ENCODE results near the gene OR10T2.
"Not testable (repeated sequence)": the region's sequence is repeated elsewhere in the genome, so short reads cannot be mapped to it uniquely, and the experiment has no call there.

OR10T2 gene, protein sequence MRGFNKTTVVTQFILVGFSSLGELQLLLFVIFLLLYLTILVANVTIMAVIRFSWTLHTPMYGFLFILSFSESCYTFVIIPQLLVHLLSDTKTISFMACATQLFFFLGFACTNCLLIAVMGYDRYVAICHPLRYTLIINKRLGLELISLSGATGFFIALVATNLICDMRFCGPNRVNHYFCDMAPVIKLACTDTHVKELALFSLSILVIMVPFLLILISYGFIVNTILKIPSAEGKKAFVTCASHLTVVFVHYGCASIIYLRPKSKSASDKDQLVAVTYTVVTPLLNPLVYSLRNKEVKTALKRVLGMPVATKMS

DNA sequence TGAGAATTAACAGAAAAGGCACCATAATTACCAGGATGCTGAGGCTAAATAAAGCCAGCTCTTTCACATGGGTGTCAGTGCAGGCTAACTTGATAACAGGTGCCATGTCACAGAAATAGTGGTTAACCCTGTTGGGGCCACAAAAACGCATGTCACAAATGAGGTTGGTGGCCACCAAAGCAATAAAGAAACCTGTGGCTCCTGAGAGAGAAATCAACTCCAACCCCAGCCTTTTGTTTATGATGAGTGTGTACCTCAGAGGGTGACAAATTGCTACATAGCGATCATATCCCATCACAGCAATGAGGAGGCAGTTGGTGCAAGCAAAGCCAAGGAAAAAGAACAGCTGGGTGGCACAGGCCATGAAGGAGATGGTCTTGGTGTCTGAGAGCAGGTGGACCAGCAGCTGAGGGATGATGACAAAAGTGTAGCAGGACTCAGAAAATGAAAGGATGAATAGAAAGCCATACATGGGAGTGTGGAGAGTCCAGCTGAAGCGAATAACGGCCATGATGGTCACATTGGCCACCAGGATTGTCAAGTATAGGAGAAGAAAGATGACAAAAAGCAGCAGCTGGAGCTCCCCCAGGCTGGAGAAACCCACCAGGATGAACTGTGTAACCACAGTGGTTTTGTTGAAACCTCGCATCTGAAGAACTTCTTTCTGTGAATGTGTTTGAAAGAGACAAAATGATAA is at the start of gene OR10T2:
OR10T2 (minus strand) TSS at position 649 of the 697 bp plus-strand sequence; CDS start at position 649, 0 bp downstream.
- TF ChIP-seq, protein P1, sequence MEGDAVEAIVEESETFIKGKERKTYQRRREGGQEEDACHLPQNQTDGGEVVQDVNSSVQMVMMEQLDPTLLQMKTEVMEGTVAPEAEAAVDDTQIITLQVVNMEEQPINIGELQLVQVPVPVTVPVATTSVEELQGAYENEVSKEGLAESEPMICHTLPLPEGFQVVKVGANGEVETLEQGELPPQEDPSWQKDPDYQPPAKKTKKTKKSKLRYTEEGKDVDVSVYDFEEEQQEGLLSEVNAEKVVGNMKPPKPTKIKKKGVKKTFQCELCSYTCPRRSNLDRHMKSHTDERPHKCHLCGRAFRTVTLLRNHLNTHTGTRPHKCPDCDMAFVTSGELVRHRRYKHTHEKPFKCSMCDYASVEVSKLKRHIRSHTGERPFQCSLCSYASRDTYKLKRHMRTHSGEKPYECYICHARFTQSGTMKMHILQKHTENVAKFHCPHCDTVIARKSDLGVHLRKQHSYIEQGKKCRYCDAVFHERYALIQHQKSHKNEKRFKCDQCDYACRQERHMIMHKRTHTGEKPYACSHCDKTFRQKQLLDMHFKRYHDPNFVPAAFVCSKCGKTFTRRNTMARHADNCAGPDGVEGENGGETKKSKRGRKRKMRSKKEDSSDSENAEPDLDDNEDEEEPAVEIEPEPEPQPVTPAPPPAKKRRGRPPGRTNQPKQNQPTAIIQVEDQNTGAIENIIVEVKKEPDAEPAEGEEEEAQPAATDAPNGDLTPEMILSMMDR (IDR thresholded peaks at IDR 0.05; ENCODE audit: low read depth, low read length) = no peak
- H3K4me3 ChIP-seq (replicated peaks in 1 of 2; ENCODE audit: low read depth in 2 of 2, low read length in 2 of 2) = no peak within 1 kb of the TSS
- no peak for DNase-seq (ENCODE audit: low read depth in 2 of 2)

DNA sequence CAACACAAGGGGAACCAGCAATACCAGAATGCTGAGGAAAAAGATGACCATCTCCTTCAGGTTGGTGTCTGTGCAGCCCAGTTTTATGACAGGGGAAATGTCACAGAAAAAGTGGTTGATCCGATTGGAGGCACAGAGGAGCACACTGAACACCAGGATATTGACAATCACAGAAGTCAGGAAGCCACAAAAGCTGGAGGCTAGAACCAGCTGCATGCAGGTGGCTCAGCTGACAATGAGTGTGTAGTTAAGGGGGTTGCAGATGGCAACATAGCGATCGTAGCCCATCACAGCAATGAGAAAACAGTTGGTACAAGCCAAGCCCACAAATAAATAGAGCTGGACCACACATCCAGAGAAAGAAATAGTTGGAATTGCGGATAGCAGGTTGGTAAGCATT is 46.1 kb upstream of the OR10T2 start:
- H3K4me3 ChIP-seq (replicated peaks in 1 of 2; ENCODE audit: low read depth in 2 of 2, low read length in 2 of 2) = no peak overlapping the region
- no peak for DNase-seq (ENCODE audit: low read depth in 2 of 2)
- TF ChIP-seq, protein P1 (IDR thresholded peaks at IDR 0.05; ENCODE audit: low read depth, low read length) = no peak

DNA sequence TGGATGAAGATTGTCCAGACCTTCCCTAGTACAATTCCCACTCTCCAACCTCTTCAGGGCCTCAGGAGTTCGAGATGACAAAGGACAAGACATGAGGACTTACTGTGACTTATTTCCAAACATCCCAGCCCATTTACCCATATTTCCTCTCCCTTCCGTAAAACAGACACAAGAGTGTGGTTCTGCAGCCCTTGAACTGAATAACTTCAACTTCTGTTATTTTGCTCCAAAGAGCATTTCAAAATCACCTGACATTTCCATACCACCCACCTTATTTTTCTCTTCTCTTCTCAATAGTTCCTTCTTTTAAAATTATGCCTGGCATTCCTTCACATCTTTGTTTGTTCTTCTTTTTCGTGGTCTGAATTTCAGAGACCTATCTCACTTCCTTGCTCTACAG is 35.5 kb upstream of the OR10T2 start:
- TF ChIP-seq, protein P1 (IDR thresholded peaks at IDR 0.05; ENCODE audit: low read depth, low read length) = no peak
- no peak overlapping the region for H3K4me3 ChIP-seq (replicated peaks in 1 of 2; ENCODE audit: low read depth in 2 of 2, low read length in 2 of 2)
- DNase-seq (ENCODE audit: low read depth in 2 of 2) = no peak

DNA sequence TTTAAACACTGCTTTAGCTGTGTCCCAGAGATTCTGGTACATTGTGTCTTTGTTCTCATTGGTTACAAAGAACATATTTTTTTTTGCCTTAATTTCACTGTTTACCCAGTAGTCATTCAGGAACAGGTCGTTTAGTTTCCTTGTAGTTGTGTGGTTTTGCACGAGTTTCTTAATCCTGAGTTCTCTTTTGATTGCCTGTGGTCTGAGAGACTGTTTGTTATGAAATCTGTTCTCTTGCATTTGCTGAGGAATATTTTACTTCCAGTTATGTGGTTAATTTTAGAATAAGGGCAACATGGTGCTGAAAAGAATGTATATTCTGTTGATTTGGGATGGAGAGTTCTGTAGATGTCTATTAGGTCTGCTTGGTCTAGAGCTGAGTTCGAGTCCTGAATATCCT is 30.9 kb upstream of the OR10T2 start:
- H3K4me3 ChIP-seq (replicated peaks in 1 of 2; ENCODE audit: low read depth in 2 of 2, low read length in 2 of 2); DNase-seq (ENCODE audit: low read depth in 2 of 2): not testable (repeated sequence)

GRCh38 chr1:158426137-158426536 is 26.9 kb upstream of the OR10T2 start, which contains the start of gene OR10K2:
Gene OR10K2 (minus strand): TSS chr1:158426237. CDS start chr1:158420866, 5,371 bp downstream.
- TF ChIP-seq, protein P1 (IDR thresholded peaks at IDR 0.05; ENCODE audit: low read depth, low read length) = no peak
- H3K4me3 ChIP-seq (replicated peaks in 1 of 2; ENCODE audit: low read depth in 2 of 2, low read length in 2 of 2) = no peak within 1 kb of the TSS
- no peak for DNase-seq (ENCODE audit: low read depth in 2 of 2)

- DNase-seq (ENCODE audit: low read depth in 2 of 2) = no peak
- no peak overlapping the region for H3K4me3 ChIP-seq (replicated peaks in 1 of 2; ENCODE audit: low read depth in 2 of 2, low read length in 2 of 2)
- TF ChIP-seq, protein P1 (IDR thresholded peaks at IDR 0.05; ENCODE audit: low read depth, low read length) = no peak
These were observed 25.8 kb upstream of the OR10T2 start for GRCh38 chr1:158425027-158425426.

DNA sequence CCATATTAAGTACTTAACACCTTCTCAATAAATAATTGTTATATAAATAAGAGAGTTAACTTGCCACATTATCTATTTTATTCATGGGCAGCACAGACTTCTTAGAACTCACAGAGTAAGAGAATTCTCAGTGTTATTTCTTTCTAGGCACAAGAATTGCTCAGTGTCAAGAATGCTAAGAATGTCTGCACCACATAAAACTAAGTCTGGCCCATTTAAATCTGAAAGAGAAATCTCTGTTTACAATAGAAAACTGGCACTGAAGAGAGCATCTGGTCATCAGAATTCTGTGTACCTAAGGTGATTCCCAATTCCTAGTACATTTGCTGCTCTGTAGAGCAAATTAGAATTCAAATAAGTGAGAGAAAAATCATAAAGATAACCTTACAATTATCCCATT is 22.9 kb upstream of the OR10T2 start:
- no peak for DNase-seq (ENCODE audit: low read depth in 2 of 2)
- no peak overlapping the region for H3K4me3 ChIP-seq (replicated peaks in 1 of 2; ENCODE audit: low read depth in 2 of 2, low read length in 2 of 2)
- TF ChIP-seq, protein P1 (IDR thresholded peaks at IDR 0.05; ENCODE audit: low read depth, low read length) = no peak
